AG09319 (cell line): ENCODE results near the gene UBE2L5.

Experiments
- DNase-seq: peaks from one replicate; pipeline ENCODE4 v3.0.0-alpha.2; 2010; ENCODE audit warnings: low read depth; ENCODE audit errors: extremely low read depth
- TF ChIP-seq, protein P1 (sequence below): IDR thresholded peaks from 2 replicates; pipeline ENCODE4 v1.5.1; 2011; ENCODE audit warnings: low read depth, mild to moderate bottlenecking, inconsistent platforms, low read length, moderate library complexity

UBE2L5 gene

GRCh38 chr13:30429235-30429634, 6.9 kb downstream of the UBE2L5 start:
- DNase-seq = no peak
- TF ChIP-seq, protein P1, sequence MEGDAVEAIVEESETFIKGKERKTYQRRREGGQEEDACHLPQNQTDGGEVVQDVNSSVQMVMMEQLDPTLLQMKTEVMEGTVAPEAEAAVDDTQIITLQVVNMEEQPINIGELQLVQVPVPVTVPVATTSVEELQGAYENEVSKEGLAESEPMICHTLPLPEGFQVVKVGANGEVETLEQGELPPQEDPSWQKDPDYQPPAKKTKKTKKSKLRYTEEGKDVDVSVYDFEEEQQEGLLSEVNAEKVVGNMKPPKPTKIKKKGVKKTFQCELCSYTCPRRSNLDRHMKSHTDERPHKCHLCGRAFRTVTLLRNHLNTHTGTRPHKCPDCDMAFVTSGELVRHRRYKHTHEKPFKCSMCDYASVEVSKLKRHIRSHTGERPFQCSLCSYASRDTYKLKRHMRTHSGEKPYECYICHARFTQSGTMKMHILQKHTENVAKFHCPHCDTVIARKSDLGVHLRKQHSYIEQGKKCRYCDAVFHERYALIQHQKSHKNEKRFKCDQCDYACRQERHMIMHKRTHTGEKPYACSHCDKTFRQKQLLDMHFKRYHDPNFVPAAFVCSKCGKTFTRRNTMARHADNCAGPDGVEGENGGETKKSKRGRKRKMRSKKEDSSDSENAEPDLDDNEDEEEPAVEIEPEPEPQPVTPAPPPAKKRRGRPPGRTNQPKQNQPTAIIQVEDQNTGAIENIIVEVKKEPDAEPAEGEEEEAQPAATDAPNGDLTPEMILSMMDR = no peak

- TF ChIP-seq, protein P1 = no peak
- no peak for DNase-seq
Measured at GRCh38 chr13:30429721-30430694, 7.7 kb downstream of the UBE2L5 start.

DNA sequence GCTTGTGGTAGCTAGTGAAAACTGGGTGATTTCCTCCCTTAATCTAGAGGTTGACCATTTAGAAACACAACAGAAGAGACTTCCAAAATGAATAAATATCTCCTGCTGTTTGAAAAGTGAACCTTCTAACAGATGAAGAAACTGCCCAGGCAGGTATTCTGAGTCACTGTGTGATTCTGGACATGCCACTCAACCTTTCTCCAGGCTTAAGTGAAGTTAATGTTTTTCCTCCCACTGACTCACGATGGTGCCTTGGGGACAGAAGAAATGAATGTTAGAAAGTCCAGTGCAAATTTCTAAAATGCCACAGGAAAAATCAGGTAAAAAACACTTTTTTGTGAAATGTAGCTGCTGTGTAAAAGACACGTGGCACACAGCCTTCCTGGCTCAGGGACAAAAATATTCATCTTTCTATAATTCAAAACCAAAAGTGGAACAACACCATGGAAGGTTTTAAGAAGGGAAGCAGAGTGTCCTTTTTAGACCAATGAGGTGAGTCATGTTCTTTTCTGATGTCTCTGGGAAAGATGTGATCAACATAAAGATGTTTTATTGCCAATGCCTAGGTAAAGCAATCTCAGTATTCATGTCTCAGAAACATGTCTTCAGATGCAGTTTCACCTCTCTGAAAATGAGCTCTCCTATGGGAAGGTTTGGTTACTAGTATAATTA, 9.1 kb downstream of the UBE2L5 start:
- no peak for DNase-seq
- TF ChIP-seq, protein P1 = no peak

- no peak for DNase-seq
- TF ChIP-seq, protein P1 = no peak
Measured at GRCh38 chr13:30435911-30436451, 13.7 kb downstream of the UBE2L5 start.

- TF ChIP-seq, protein P1 = no peak
Measured at GRCh38 chr13:30437177-30437576, 14.9 kb downstream of the UBE2L5 start.

GRCh38 chr13:30438286-30438685, 16.0 kb downstream of the UBE2L5 start:
- TF ChIP-seq, protein P1 = no peak
- no peak for DNase-seq

More at GRCh38 chr13:30437177-30437576, 14.9 kb downstream of the UBE2L5 start:
- no peak for DNase-seq
